ENCODE results near the gene CEACAM16.

The CEACAM16 gene

DNA sequence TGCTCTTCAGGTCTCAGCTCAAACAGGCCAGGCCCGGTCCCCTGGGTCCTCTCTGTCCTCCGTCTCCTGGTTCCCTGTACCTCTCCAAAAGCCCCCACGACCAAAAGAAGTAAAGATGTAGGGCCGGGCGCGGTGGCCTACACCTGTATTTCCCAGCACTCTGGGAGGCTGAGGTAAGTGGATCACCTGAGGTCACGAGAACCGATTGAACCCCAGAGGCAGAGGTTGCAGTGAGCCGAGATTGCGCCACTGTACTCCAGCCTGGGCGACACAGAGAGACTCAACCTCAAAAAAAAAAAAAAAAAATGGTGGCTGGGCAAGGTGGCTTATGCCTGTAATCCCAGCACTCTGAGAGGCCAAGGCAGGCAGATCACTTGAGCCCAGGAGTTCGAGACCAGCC is 27.5 kb downstream of the CEACAM16 start:
- no peak for DNase-seq

DNA sequence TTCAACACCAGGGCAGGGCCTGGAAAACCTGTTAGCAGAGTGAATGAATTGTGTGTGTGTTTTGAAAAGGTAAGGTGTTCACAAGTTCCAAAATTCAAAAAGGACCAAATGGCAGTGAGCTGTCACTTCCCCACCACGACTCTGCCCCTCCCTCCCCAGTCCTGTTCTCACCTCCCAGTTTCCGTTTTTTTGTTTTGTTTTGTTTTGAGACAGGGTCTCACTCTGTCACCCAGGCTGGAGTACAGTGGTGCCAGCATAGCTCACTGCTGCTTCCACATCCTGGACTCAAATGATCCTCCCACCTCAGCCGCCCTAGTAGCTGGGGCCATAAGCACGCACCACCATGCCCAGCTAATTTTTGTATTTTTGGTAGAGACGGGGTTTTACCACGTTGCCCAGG is 29.2 kb downstream of the CEACAM16 start:
- DNase-seq = no peak

DNA sequence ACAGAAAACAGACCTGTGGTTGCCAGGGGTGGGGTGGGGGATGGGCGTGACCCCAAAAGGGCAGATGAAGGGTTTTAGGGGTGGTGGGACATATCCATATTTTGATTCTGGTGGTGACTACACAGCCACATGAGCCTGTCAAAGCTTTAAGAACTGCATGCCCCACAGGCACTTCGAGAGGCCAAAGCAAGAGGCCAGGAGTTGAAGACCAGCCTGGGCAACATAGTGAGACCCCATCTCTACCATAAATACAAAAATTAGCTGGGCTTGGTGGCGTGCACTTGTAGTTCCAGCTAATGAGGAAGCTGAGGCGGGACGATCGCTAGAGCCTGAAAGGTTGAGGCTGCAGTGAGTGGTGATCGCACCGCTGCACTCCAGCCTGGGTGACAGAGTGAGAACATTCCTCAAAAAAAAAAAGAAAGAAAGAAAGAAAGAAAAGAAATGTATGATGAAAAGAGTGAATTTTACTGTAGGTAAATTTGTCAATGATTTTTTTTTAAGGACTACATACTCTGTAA is 30.6 kb downstream of the CEACAM16 start:
- DNase-seq = no peak

DNA sequence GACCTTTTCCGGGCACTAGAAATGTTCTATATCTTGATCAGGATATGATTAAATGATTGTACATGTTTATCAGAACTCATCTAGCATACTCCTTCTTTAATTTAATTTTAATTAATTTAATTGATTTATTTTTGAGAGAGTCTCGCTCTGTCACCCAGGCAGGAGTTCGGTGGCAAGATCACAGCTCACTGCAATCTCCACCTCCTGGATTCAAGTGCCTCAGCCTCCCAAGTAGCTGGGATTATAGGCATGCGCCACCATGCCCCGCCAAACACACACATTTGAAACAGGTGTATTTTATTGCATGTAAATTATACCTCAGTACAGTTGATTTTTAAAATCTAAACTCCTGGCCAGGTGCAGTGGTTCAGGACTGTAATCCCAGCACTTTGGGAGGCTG is 32.1 kb downstream of the CEACAM16 start:
- DNase-seq = no peak

DNA sequence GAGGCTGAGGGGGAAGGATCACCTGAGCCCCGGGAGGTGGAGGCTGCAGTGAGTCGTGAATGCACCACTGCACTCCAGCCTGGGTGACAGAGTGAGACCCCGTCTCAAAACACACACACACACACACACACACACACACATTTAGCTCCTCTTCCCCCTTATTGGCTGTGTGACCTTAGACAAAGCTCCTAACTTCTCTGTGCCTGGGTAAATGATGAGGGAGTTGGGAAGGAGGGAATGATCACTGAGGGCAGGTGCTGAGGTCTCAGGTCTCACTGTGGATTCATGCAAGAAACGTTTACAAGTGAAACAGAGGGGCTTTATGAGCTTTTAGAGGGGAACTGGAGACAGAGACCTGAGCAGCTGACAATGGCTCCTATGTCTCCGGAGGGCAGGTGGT is 32.7 kb downstream of the CEACAM16 start:
- DNase-seq = no peak

DNA sequence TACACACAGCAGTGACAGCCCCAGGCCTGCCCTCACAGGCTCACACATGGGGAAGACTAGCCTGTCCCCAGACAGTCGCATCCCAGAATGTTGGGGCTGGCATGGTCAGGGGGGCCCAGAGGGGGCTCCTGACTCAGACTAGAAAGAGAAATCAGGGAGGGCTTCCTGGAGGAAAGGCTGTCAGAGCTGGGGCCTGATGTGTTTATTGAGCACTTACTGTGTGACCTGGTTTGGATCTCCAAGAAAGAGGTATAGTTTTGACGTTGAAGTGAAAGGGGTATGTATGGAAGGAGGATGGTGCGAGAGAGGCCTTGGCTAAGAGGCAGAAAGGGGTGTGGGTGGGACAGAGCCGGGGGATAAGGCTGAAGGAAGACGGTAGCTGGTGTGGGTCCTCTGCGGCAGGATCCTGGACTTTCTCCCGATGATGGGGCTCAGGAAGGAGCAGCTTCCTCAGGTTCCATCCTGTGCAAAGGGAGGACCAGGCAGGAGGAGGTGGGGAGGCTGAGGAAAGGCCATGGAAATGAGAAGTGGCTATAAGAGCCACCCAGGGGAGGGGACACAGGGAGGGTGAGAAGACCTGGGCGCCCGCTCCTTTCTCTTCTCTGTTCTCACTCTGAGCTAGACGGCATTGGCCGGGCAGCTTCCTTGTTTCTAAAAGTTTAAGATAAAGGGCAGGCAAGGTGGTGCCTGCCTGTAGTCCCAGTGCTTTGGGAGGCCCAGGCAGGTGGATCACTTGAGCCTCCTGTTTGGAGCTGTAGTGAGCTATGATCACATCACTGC is 33.5 kb downstream of the CEACAM16 start:
- no peak for DNase-seq

DNA sequence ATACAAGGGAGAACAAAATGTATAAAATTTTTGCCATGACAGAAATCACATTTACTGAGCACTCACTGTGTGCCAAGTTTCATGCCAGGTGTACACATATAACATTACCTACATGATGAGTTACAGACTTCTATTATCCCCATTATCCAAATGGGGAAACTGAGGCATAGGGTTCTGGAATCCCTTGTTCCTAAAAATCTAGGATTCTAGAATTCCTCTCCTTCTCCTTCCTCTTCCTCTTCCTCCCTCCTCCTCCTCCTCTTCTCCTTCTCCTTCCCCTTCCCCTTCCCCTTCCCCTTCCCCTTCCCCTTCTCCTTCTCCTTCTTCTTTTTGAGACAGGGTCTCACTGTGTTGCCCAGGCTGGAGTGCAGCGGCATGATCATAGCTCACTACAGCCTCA is 35.4 kb downstream of the CEACAM16 start:
- DNase-seq = no peak

DNA sequence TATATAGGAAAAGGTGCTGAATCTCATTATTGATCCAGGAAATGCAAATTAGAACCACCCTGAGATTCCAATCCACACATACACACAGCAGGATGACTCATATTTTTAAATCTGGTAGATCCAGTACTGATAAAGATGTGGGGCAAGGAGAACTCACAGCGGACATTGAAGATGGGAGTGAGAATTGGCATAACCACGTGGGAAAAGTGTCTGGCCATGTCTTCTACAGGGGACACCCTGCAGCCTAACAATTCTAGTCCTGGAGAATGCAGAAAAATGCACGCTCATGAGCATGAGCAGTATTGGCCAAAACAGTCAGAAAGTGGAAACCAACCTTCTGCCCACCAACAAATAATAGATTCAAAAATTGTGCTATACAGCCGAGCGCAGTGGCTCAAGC is 36.1 kb downstream of the CEACAM16 start:
- DNase-seq = no peak

DNA sequence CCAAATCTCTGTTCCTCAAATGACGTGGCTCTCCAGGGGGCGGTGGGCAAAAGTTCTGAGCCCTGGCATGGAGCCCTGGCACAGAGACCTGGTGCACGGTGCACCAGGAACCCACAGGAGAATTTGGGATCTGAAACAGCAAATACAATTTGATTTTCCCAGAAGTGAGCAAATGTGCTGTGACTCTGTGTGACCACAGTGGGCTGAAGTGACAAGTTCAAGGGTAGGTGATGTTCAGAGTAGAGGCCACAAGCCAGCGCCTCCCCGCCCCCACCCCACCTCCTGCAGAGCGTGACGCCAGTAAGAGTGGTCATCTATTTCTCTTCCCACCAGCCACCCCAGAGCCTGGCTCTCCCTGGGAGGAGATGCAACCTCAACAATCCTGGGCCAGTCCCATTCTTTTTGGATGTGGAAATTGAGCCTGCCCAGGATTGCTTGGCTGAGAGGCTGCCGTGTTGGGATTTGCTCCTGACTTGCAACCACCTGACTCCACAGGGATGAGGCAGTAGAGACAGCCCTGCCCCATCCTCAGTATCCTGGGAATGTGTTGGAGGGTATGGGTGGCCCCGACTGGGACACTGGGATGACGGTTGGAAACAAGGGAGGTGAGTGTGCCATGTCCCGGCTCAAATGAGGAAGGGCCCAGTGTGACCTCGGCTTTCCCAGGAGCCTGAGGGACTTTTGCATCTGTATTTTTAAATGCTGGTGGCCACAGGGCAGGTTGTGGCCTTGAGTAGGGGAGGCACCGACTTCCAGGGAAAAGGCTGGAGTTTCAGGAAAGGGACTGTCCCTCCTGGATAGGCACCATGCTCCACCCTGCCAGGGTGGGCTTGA is 38.5 kb downstream of the CEACAM16 start:
- no peak for DNase-seq

DNA sequence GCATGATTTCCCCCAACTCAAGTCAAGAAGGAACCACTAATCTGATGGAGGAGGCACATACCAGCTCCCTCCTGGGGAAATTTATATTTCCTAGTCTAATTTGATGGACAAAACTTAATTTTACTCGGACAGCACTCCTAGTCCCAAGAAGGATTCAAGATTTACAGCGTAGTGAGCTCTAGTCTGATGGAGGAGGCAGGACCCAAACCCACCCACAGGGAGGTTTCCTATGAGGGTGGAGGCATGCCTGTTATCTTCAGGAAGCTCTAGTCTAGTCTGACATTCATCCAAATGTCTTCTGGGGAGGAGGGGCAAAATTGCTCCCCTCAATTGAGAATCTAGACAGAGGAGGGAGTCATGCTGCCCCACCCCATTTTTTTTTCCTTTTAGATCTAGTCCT is 39.2 kb downstream of the CEACAM16 start:
- DNase-seq = no peak

DNA sequence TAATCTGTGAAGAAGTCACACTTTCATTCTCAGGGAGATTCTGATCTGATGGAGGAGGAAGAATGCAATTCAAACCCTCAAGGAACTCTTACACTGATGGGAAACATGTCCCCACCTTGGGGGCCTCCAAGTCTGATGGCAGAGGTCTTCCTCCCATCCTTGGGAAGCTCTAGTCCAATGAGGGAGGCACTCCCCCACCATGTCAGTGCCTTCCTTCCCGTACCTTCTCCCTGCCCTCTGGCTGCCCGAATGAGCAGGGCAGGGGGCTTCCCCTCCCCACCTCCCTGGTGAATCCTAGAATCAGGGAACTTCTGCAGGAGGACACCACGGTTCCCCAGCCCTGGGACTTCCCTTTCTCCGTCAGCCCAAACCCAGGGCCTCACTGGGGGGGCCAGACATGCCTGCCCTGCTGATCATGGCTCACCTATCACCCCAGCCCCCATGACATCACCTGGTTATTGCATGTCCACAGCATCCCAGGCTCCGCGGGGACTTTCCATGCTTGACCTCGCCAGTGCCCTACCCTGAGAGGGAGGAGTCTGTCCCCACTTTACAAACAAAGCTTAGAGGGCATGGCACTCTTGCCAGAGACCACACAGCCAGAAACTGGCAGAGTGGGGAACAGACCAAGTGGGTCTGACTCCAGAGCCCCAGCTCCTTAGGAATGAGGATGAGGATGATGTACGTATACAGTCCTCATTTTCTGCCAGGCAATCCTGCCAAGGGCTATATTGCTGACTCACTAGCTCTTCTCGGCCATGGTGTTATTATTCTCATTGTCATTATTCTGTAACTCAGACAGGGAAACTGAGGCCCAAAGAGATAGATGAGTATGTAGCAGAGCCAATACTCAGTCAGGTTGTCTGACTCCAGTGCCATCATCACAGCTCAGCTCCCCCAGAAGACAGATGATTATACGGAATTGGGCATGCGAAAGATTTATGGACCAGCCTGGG is 39.9 kb downstream of the CEACAM16 start:
- DNase-seq = no peak

DNA sequence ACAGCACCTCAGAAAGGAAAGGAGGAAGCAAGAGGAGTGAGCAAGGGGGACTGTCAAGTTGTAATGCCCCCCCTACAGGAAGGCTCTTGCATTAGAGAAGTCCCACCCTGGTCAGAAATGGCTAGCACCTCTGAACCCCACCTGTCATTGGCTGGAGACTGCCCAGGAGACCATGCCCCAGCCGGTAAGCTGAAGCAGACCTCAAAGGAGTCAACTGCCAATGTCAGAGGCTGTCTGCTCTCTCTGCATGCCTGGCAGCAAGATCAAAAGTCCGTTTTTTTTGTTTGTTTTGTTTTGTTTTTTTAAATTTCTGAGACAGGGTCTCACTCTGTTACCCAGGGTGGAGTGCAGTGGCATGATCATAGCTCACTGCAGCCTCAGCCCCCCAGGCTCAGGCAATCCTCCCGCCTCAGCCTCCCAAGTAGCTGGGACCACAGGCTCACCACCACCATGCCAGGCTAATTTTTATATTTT is 41.4 kb downstream of the CEACAM16 start:
- no peak for DNase-seq

DNA sequence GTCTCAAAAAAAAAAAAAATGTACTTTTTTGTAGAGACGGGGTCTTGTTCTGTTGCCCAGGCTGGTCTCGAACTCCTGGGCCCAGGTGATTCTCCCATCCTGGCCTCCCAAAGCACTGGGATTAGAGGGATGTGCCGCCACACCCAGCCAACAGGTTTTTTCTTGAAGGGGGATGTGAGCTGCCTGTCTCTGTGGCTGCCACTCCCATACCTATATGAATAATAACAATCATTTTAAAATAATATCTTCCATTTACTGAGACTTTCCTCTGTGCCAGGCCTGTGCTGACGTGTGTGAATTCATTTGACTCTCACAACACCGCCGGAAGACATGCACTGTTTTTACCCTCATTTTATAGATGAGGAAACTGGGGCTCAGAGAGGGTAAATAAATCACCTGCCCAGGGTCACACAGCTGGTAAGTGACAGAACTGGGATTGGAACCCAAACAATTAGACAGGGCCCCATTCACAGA is 42.3 kb downstream of the CEACAM16 start:
- DNase-seq = no peak

DNA sequence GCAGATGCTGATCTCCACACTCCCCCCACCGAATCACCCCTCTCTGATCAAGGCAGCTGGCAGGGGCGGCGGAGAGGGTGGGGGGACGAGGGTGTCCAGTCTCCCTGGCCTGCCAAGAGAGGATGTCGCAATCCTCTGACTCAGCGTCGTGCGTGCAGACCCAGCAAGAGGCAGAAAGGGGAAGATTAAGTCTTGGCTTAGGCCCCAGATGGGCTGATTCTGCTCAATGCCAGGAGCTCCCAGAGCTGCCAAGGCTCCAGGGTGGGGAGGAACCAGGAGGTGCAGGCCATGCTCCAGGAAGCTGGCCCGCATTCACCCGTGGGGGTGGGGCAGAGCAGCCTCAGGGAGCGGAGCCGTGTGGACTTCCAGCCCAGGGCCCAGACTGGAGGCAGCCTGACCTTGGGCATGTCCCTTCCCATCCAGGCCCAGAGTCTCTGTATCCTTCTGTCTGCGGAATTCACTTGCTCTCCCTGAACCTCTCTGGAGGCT is 42.9 kb downstream of the CEACAM16 start:
- peak; percentile 72 to 77 for DNase-seq

DNA sequence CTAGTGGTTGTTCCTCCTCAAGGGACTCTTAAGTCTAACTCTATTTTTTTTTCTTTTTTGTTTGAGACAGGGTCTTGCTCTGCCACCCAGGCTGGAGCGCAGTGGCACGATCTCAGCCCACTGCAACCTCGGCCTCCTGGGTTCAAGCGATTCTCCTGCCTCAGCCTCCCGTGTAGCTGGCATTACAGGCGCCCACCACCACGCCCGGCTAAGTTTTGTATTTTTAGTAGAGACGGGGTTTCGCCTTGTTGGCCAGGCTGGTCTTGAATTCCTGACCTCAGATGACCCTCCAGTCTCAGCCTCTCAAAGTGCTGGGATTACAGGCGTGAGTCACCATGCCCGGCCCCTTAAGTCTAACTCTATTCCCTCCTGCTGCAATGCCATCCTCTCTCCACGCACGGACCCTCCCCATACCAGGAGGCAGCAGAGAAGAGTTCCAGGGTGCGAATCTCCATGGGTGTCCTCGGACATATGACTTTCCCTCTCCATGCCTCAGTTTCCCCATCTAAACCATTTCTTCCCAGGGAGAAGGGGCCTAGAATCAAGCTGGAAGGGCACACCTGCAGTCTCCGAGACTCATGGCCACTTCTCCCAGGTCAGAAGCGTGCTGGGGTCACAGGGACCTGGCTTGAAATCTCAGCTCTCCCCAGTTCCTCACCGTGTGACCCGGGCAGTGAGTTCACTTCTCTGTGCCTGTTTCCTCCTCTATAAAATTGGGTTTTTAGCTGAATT is 43.5 kb downstream of the CEACAM16 start:
- no peak for DNase-seq

DNA sequence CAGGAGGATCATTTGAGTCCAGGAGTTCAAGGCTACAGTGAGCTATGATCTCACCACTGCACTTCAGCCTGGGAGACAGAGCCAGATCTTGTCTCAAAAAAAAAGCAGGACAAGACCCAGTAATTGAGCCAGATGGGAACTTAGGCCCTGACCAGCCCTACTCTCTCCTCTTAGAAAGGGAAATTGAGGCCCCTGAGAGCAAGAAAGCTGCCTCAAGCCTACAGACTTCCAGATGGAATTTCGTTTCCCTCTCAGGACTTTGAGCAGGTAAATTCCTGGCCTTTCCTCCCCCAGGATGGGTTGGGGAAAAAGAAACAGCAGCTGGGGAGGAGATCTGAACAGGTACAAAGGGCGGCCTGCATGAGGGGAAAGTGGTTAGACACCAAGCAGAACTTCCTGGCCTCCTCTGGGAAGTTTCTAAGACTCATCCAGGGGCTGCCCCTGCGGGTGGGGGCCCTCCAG is 46.0 kb downstream of the CEACAM16 start:
- no peak for DNase-seq

DNA sequence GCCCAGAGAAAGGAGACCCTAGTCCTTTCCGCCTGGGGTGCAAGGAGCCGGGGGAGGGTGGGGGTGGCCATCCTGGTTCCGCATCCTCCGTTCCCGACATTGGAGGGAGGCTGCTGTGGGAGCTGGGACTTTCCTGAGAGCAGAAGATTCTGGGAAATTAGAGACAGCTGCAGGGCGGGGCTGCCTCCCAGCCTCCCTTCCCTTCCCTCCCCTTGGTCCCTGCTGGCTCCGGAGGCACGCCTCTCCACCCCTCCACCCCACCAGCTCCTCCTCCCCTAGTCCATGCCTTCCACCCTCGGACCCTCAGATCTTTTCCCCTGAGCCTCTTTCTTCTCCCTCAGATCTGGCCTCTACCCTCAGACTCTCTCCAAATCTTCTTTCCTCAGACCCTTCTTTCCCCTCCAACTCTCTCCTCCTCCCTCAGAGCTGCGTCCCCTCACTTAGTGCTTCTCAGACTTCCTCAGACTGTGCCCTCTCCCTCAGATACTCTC is 46.4 kb downstream of the CEACAM16 start:
- DNase-seq = no peak

DNA sequence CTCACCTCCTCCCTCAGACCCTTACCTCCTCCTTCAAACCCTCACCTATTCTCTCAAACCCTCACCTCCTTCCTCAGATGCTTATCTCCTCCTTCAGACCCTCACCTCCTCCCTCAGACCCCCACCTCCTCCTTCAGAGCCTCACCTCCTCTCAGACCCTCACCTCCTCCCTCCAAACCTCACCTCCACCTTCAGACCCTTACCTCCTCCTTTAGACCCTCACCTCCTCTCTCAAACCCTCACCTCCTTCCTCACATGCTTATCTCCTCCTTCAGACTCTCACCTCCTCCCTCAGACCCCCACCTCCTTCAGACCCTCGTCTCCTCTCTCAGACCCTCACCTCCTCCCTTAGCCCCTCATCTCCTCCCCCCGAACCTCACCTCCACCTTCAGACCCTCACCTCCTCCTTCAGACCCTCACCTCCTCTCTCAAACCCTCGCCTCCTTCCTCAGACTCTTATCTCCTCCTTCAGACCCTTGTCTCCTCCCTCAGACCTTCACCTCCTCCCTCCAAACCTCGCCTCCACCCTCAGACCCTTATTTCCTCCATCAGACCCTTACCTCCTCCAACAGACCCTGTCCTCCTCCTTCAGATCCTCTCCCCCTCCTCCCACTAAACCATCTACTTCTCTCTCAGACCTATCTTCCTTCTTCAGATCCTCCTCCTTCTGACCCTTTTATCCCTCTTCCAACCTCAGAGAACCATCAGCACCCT is 47.1 kb downstream of the CEACAM16 start:
- no peak for DNase-seq

DNA sequence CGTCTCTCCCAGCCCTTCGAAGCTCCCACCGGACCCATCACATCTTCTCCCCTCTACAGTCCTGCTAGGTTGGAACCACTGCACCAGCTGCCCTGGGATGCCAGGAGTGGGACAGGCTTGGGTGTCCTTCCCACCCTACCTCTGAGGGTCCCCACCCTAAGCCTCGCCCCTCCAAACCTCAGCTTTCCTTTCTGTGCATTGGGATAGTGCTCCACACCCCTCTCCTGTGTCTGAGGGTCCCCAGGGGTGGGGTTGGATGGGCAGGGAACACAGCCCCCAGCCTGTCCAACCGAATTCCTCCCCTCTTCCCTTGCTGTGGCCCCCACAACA is 47.6 kb downstream of the CEACAM16 start:
- no peak for DNase-seq

DNA sequence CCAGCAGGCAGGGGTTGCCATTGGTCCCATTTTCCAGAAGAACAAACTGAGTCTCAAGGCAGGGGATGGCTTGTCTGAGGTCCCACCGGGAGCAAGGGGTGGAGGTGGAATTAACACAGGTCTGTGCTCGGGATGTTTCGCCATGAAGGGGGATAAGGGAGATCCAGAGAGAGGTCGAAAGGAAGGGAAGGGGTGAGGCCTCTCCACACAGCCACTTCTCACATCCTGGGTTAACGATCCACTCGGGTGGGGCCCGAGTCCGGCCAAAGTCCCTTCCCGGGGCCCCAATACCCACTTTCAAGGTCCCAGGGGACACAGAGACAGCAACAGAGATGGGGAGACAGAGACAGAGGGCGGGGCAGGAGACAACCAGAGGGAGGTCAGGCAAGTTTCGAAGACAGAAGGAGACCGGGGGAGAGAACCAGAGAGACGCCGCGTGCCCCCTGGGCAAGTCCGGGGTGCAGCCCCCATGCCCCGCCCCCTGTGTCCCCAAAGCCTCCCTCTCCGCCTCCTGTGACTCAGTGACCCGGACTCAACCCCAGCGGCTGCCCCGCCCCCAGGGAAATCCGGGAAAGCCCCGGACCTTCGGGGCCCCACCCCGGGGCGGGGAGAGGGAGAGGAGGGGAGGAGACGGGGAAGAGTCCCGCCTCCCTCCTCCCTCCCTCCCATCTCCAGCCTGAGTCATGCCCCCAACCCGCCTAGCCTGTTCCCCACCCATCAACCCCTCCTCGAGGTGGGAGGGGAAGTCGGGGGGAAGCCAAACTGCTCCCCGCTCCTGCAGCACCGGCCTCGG is 48.2 kb downstream of the CEACAM16 start:
- DNase-seq = peak; percentile 21 to 55
